Osteoblast (primary cell): ENCODE results near the gene GRM8. TPM values are rescaled to one million over a fixed set of nuclear protein-coding genes. Genes with fewer than 3 reads are reported as not detected.

Source experiments
- DNase-seq: peaks from one replicate; pipeline ENCODE4 v3.0.0; 2011; ENCODE audit warnings: low spot score, mixed read lengths; ENCODE audit not compliant: insufficient read length; ENCODE audit errors: missing footprints
- H2AFZ ChIP-seq: 2 replicates; pipeline ENCODE4 v1.6.0; 2011; ENCODE audit warnings: mild to moderate bottlenecking, low read length
- H3K27ac ChIP-seq: 2 replicates; pipeline ENCODE4 v1.5.1; 2011; ENCODE audit warnings: mild to moderate bottlenecking, low read depth, low read length, moderate library complexity
- H3K27me3 ChIP-seq: 2 replicates; pipeline ENCODE4 v1.6.0; 2012; ENCODE audit warnings: mild to moderate bottlenecking, control low read depth, inconsistent platforms, low read length, moderate library complexity; ENCODE audit not compliant: insufficient read depth
- H3K36me3 ChIP-seq: 2 replicates; pipeline ENCODE4 v1.5.1; 2011; ENCODE audit warnings: mild to moderate bottlenecking, low read length, control low read depth, moderate library complexity; ENCODE audit not compliant: insufficient read depth
- H3K4me1 ChIP-seq: 2 replicates; pipeline ENCODE4 v1.5.1; 2011; ENCODE audit warnings: mild to moderate bottlenecking, low read length, control low read depth, moderate library complexity; ENCODE audit not compliant: insufficient read depth
- H3K4me2 ChIP-seq: 2 replicates; pipeline ENCODE4 v1.6.0; 2011; ENCODE audit warnings: mild to moderate bottlenecking, low read length; ENCODE audit not compliant: insufficient read depth
- H3K4me3 ChIP-seq: fragments of 200-600 bp; sonication (generic); 3 replicates; pipeline ENCODE4 v1.5.1; 2012; ENCODE audit warnings: mild to moderate bottlenecking, low read length, inconsistent platforms; ENCODE audit not compliant: insufficient read depth
- H3K79me2 ChIP-seq: 2 replicates; pipeline ENCODE4 v1.6.0; 2012; ENCODE audit warnings: mild to moderate bottlenecking, low read length, control low read depth, inconsistent platforms; ENCODE audit not compliant: insufficient read depth
- H3K9me3 ChIP-seq: 2 replicates; pipeline ENCODE4 v1.5.1; 2011; ENCODE audit warnings: low read depth, low read length, control low read depth
- H4K20me1 ChIP-seq: 2 replicates; pipeline ENCODE4 v1.6.0; 2012; ENCODE audit warnings: mild to moderate bottlenecking, low read length, control low read depth; ENCODE audit not compliant: insufficient read depth
- CTCF ChIP-seq: IDR thresholded peaks from 2 replicates; pipeline ENCODE4 v1.5.1; 2011; ENCODE audit warnings: mild to moderate bottlenecking, low read depth, low read length, moderate library complexity; ENCODE audit errors: extremely low read depth
- total RNA-seq: library from RNA; depleted of rRNA; stranded (reverse); fragments of >200 nt; gene quantifications from 2 replicates; pipeline ENCODE4 v1.2.3, GENCODE V29; 2012

Gene GRM8
- total RNA-seq, 1 donor = not detected

DNA sequence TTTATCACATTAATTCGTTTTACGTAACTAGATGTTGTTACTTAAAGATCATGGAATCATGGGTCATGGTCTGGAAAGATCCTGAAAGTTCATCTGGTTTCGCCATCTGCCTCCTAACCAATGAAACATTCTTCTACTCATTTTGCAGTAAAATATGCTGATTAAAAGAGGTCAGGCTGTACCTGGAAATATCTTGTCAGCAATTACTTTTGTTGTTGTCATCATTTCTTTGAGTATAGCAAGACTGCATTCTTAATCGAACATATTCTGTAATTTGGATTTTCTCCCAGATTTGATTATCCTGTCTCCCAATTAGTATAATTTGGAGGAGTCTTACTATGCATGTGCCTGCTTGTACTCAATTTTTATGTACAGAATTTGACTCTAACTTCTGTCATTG lies 833.7 kb downstream of the GRM8 start:
- H4K20me1 ChIP-seq = no peaks in the 10 kb centered on the region
- no peak overlapping the region for H3K4me2 ChIP-seq
- H3K27ac ChIP-seq = no peak overlapping the region
- H3K27me3 ChIP-seq = no peaks in the 10 kb centered on the region
- H2AFZ ChIP-seq = no peak overlapping the region
- no peaks in the 10 kb centered on the region for H3K4me1 ChIP-seq
- no peaks in the 10 kb centered on the region for H3K79me2 ChIP-seq
- no peak for DNase-seq
- no peak for TF ChIP-seq CTCF
- no peaks in the 10 kb centered on the region for H3K36me3 ChIP-seq
- no peaks in the 10 kb centered on the region for H3K9me3 ChIP-seq
- no peak overlapping the region for H3K4me3 ChIP-seq

GRCh38 chr7:126411821-126412383 lies 840.8 kb downstream of the GRM8 start:
- no peak overlapping the region for H3K4me2 ChIP-seq
- no peaks in the 10 kb centered on the region for H3K79me2 ChIP-seq
- H3K9me3 ChIP-seq = no peaks in the 10 kb centered on the region
- no peaks in the 10 kb centered on the region for H3K4me1 ChIP-seq
- H2AFZ ChIP-seq = no peak overlapping the region
- no peaks in the 10 kb centered on the region for H3K27me3 ChIP-seq
- no peaks in the 10 kb centered on the region for H4K20me1 ChIP-seq
- TF ChIP-seq CTCF = no peak
- H3K36me3 ChIP-seq = no peaks in the 10 kb centered on the region
- no peak for DNase-seq
- H3K4me3 ChIP-seq = no peak overlapping the region
- H3K27ac ChIP-seq = no peak overlapping the region

GRCh38 chr7:126411032-126411820 lies 841.5 kb downstream of the GRM8 start:
- Histone ChIP-seq H3K9me3 (no peaks in the 10 kb centered on the region), H3K27me3 (no peaks in the 10 kb centered on the region), H3K36me3 (no peaks in the 10 kb centered on the region), H3K4me3 (no peak overlapping the region), H4K20me1 (no peaks in the 10 kb centered on the region), H3K4me1 (no peaks in the 10 kb centered on the region), H2AFZ (no peak overlapping the region), H3K27ac (no peak overlapping the region), H3K79me2 (no peaks in the 10 kb centered on the region), H3K4me2 (no peak overlapping the region)
- no peak for DNase-seq
- no peak for TF ChIP-seq CTCF

- DNase-seq = no peak
- TF ChIP-seq CTCF = no peak
- Histone ChIP-seq H3K4me1 (no peaks in the 10 kb centered on the region), H3K36me3 (no peaks in the 10 kb centered on the region), H3K4me3 (no peak overlapping the region), H3K79me2 (no peaks in the 10 kb centered on the region), H3K27ac (no peak overlapping the region), H4K20me1 (no peaks in the 10 kb centered on the region), H3K4me2 (no peak overlapping the region), H3K27me3 (no peaks in the 10 kb centered on the region), H2AFZ (no peak overlapping the region), H3K9me3 (no peaks in the 10 kb centered on the region)
These were observed 849.7 kb downstream of the GRM8 start for GRCh38 chr7:126403040-126403439.
